Breast epithelium (tissue), 3 donors: ENCODE measurements around the gene MYMK.

Experiments used
- CTCF ChIP-seq, 3 donors: fragments of 450-650 bp; IDR thresholded peaks; one replicate each; pipeline ENCODE4 v1.5.1; 2016 to 2017; ENCODE audit warnings: antibody characterized with exemption in 3 of 3, mild to moderate bottlenecking in 3 of 3, moderate library complexity in 3 of 3
- POLR2A ChIP-seq: fragments of 450-650 bp; IDR thresholded peaks from one replicate; pipeline ENCODE4 v1.6.1; 2016; ENCODE audit warnings: antibody characterized with exemption, mild to moderate bottlenecking, moderate library complexity

- TF ChIP-seq CTCF (IDR thresholded peaks at IDR 0.05) (no peak), POLR2A (no peak)
Observed at GRCh38 chr9:133527444-133527920, 2.7 kb upstream of the MYMK start.
